DND-41 (cell line): ENCODE measurements around the gene WFDC5.

Source experiments
- CTCF ChIP-seq: IDR thresholded peaks from 2 replicates; pipeline ENCODE4 v1.5.1; 2012; ENCODE audit warnings: borderline replicate concordance, low read length, moderate library complexity, mild to moderate bottlenecking; ENCODE audit not compliant: poor library complexity, severe bottlenecking; ENCODE audit errors: extremely low read depth
- EZH2 ChIP-seq: IDR thresholded peaks from 3 replicates; pipeline ENCODE4 v1.6.1; 2012; ENCODE audit warnings: borderline replicate concordance, low read depth, mild to moderate bottlenecking, moderate library complexity, low read length, inconsistent platforms; ENCODE audit not compliant: severe bottlenecking

GRCh38 chr20:45064812-45065211, 50.2 kb downstream of the WFDC5 start:
- TF ChIP-seq CTCF, result no peak
- no peak for TF ChIP-seq EZH2
